Breast epithelium (tissue), 3 donors: ENCODE measurements around the gene CYP4F22.

Source experiments
- POLR2AphosphoS5 ChIP-seq, 3 donors: sonication (generic); formaldehyde crosslinking; IDR thresholded peaks; one replicate each; pipeline ENCODE4 v1.6.1; 2017; ENCODE audit warnings: antibody characterized with exemption in 3 of 3
- TF ChIP-seq, protein P1 (sequence below), 3 donors: fragments of 450-650 bp; IDR thresholded peaks; one replicate each; pipeline ENCODE4 v1.5.1; 2016 to 2017; ENCODE audit warnings: antibody characterized with exemption in 3 of 3, mild to moderate bottlenecking in 3 of 3, moderate library complexity in 3 of 3

DNA sequence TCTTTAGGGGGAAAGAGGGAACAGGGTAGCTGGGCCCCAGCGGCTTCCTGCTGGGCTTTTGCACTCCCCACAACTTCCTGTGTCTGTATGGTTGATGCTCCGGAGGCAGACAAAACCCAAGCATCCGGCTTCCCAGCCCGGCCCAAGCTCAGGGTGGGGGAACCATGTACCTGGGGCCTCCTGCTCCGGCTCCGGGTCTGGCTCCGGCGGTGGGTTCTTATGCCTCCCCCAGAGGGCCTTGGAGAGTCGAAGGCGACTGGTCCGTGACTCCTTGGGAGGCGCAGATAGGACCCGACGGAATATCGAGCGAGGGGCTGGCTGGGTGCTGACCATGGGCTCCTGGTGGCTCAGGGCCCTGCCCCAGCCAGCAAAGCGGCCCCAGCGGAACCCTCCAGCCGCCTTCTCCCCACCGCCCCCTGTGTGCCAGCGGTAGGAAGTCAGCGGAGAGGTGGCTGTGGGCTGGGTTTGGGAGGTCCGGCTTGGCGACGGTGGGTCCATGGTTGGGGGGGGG, 44.4 kb upstream of the CYP4F22 start:
- no peak for TF ChIP-seq POLR2AphosphoS5 (IDR thresholded peaks at IDR 0.05)
- TF ChIP-seq, protein P1, sequence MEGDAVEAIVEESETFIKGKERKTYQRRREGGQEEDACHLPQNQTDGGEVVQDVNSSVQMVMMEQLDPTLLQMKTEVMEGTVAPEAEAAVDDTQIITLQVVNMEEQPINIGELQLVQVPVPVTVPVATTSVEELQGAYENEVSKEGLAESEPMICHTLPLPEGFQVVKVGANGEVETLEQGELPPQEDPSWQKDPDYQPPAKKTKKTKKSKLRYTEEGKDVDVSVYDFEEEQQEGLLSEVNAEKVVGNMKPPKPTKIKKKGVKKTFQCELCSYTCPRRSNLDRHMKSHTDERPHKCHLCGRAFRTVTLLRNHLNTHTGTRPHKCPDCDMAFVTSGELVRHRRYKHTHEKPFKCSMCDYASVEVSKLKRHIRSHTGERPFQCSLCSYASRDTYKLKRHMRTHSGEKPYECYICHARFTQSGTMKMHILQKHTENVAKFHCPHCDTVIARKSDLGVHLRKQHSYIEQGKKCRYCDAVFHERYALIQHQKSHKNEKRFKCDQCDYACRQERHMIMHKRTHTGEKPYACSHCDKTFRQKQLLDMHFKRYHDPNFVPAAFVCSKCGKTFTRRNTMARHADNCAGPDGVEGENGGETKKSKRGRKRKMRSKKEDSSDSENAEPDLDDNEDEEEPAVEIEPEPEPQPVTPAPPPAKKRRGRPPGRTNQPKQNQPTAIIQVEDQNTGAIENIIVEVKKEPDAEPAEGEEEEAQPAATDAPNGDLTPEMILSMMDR (IDR thresholded peaks at IDR 0.05): no peak
